NCI-H510A (cell line): Measurements from ENCODE around the gene NPS.

Experiments used
- DNase-seq: peaks from one replicate; lab custom pipeline; 2025; lab: John Stamatoyannopoulos, UW

NPS gene

DNA sequence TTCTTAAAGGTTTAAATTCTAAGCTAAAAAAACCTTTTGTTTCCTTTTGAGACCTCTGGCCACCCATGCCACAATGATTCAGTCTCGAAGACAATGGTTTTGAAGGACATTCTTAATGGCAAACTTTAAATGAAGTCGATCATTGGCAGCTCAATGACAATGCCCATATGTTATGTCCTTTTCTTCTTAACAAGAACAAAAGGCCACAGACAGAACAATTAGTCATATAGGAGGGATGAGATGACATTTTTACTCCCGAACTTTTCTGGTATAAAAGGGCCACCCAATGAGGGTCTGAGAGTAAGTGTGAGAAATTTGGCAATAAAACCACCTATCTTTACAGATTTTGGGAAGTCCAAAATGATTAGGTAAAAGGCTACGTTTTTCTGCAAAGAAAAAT is at the start of gene NPS:
Gene NPS (plus strand): TSS at position 301 of the 400 bp plus-strand sequence. CDS start 60 bp downstream, at position 361.
- DNase-seq: no peak

DNA sequence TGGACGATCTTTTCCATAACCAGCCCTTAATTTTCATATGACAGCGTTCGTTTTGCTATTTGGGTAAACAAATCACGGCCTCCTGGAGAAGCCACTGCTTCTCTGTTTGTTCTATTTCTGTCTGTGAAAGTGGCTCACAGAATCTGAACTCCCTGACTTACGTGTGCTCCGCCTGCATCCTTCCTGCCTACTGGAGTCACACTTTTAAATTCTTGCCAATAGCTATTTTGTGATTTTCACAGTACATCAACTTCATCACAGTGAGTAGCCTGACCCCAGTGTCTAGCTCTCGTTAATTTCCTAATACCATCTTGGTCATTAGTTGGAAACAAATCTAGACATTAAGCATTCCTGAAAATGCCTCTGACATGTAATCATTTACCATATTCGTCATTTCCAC is 49.0 kb upstream of the NPS start:
- no peak for DNase-seq

DNA sequence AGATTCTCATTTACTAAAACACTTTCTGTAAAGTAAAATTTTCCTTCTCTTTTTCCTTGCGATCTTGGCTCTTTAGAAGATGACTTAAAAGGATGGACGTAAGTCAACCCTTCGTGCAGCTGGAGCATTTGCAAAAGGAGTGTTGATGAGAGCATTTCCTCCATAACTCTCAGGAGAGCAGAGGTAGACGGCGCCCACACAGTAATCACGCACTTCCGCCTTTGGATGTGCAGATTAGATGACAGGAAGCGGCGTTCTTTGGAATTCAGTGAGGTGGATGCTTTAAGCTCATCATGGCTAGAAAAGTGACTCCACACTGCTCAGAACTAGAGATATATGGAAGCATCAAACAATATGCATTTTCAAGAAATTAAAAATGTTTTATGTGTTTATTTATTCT is 43.0 kb upstream of the NPS start:
- DNase-seq: no peak

GRCh38 chr10:127522298-127522697 is 26.8 kb upstream of the NPS start:
- DNase-seq: no peak

- DNase-seq: no peak
Measured at GRCh38 chr10:127523476-127523875, 25.6 kb upstream of the NPS start.

- DNase-seq: no peak
Measured at GRCh38 chr10:127524229-127524628, 24.9 kb upstream of the NPS start.

DNA sequence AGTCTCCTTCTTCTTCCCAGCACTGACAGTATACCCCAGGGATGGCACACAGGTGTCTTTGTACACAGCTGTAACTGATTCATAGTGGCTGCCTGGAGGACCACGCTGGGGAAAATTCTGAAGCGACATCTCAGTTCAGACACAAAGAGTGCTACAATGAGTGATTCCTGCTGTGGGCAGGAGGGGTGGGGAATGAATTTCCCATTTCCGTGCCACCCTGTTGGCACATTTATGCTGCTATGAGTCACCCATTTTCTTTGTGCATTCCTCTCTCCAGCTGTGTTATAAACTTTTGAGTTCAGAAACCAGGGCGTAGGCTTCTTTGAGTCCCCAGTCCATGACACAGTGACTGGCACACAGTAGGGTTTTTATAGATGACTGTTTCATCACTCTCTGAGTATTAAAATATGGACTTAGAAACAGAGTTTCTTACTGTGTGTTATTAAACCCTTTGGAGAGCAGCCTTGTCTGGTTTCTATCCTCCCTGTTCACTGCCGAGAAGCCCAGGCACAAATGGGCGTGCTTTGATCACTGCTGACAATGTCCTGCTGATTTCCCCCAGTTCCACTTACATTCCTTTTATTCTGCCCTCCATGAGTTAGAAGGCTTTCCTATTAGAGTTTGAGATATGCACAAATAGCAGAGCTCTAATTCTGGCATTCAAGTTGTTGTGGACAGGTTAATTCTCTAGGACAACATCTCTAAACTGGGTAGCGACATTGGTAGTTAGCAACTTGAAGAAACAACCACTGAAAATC is 24.0 kb upstream of the NPS start:
- DNase-seq: no peak

GRCh38 chr10:127525686-127526085 is 23.4 kb upstream of the NPS start:
- DNase-seq: no peak

DNA sequence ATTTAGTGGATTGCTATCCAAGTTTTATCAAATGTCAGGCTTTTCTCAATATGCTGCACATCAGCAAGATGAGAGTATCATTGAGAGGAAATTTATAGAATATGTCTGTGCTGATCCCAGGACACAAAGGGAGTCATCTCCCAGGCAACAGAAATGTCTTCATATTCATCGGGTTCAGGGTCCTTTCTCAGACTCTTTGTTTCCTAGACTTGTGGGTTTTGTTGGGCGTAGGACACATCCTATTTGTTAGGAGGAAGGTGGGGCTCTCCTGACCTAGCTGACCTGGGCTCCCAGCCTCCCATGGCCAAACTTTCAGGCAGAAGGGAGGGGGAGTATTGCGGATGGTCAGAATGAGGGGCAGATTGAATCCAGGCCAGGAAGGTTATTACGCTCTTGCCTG is 22.9 kb upstream of the NPS start:
- DNase-seq: no peak

GRCh38 chr10:127527320-127527719 is 21.8 kb upstream of the NPS start:
- DNase-seq: no peak

DNA sequence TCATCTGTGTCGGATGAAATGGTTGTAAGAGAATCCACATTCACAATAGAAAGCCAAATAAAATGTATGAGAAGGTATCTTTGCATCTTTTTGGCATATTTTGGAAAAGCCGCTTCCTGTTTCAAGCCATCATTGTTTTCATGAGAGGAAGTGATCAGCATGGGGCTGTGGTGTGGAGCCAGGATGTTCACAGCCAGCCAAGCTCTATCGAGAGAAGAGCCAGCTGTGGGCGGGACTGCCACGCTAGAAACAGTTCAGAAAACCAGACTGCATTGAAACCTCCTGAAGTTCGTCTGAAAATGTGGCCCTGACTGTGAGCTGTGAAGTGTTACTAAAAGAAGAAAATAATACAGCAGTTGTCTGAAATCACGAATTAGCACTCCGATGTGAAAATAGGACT is 21.2 kb upstream of the NPS start:
- DNase-seq: no peak

DNA sequence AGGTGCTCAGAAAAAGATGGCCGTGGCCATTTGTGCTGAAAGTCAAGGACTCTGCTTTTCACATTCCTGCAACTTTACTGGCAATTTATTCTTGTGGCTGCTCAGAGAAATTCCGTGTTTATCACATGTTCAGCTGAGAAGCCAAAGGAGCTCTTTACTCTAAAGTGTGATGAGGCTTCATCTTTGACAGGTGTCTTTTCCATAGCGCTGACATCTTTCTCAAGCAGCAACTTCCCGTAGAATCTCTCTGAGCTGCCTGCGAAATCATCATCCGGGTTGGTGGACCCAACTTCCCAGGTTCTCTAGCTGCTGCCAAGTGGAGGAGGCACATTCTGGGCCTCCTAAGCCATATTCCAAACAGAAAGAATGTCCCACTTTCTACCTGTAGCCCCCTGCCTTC is 16.9 kb upstream of the NPS start:
- DNase-seq: no peak

DNA sequence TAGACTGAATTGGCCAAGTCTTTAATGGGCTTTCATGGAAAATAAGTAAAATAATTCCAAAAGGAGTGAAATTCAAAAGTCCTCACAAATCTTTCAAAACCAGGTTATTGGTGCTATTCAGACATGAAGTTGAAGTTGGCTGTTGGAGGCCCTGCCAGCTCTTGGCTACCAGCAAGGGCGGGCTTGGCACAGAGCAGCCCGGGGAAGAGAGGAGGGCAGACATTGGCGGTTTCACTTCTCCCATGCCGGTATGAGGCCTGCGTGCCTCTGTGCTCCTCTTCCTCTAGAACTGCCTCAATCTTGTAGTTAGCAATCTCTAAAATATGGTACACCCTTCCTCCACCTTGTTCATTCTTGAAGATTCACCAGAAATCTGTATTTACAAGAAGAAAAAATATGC is 16.4 kb upstream of the NPS start:
- DNase-seq: no peak

GRCh38 chr10:127534074-127534473 is 15.0 kb upstream of the NPS start:
- DNase-seq: no peak

- no peak for DNase-seq
Measured at GRCh38 chr10:127534496-127534895, 14.6 kb upstream of the NPS start.

- DNase-seq: no peak
Measured at GRCh38 chr10:127535802-127536515, 13.2 kb upstream of the NPS start.

- DNase-seq: no peak
Measured at GRCh38 chr10:127536972-127537760, 11.9 kb upstream of the NPS start.

DNA sequence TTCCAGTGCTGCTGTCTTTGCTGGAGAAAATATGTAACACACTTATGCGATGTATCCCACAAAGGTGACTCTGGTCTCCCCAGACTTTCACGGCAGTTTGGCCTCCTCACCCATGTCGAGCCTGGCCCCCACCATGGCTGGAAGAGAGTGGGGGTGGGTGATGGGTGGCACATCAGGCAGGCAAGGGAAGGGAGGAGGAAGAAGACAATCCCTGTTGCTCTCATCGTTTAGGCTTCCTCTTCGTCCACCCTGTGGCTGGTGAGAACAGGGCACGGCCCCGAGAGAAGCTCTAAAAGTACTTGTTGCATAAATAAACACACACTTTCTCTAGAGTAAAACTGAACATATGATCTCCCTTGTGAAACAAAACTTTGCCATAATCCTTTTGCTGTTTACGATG is 11.2 kb upstream of the NPS start:
- no peak for DNase-seq

DNA sequence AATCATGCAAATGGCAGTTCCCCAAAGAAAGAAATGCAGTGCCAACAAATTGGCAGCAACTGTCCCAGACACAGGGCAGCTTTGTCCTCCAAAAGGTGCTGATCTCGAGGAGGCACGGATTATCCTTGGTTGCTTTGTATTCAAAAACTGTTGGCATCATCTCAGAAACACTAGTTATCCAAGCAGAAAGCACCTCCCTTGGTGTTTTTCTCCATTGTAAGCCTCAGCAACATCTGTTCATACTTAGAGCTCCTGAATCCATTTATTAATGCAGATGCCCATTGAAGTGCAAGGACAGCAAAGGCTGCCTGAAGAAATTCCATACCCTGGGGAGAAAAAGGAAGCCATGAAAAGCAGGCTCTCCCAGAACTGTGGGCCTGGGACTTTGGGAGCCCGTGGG is 1.1 kb upstream of the NPS start:
- no peak for DNase-seq

GRCh38 chr10:127550861-127551260 is 1.8 kb downstream of the NPS start:
- DNase-seq: no peak

GRCh38 chr10:127552446-127552845 is 3.3 kb downstream of the NPS start:
- no peak for DNase-seq

DNA sequence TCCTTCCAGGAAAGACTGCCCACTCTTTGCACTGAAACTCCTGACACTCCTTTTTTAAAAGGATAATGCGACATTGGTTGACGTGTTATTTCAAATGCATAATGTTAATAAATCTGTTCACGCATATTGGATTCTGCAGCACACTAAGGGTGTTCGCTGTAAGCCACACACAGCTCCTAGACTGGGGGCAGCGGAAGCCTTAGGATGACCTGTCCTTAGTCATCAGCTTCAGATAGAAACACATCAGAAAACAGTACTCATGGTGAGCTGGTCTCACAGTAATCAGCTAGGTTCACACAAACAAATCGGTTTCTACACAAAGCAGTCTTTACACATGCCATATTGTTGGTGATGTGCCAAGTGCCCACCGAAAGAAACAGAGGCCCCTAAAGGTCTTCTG is 4.3 kb downstream of the NPS start:
- DNase-seq: no peak

DNA sequence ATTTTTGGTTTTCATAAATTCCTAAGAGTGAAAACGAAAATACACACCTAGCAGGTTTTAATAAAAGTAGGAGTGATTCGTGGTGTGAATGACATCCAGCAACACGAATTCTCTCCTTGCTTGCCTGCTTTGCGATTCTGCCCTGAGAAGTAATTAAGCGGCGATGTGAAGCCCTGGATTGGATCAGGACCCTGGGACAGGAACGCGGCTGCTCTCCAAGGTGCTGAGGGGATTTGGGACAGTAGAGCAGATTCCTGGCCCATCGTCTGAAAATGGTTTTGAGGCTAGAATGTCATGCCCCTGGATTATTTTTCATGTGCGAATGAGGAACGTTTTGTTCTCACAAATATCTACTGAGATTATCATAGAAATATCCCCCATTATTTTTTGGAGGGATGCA is 7.8 kb downstream of the NPS start:
- no peak for DNase-seq
